Peyer's patch (tissue), 4 donors: ENCODE results near the gene ARRDC5. TPM values are rescaled to one million over a fixed set of nuclear protein-coding genes. Genes with fewer than 3 reads are reported as not detected.
"Not testable (repeated sequence)": the region's sequence is repeated elsewhere in the genome, so short reads cannot be mapped to it uniquely, and the experiment has no call there.

Experiments used
- DNase-seq, 3 donors: peaks; one replicate each; pipeline ENCODE4 v3.0.0-alpha.2; 2017 to 2019
- H3K27ac ChIP-seq, 4 donors: fragments of 200-600 bp; sonication (generic); one replicate each; pipeline ENCODE4 v1.5.1; 2016 to 2019
- H3K27me3 ChIP-seq, 2 donors: fragments of 200-600 bp; sonication (generic); one replicate each; pipeline ENCODE4 v1.5.1; 2019
- H3K36me3 ChIP-seq, 3 donors: fragments of 200-600 bp; sonication (generic); one replicate each; pipeline ENCODE4 v1.5.1; 2016 to 2019
- H3K4me1 ChIP-seq, 4 donors: fragments of 200-600 bp; sonication (generic); one replicate each; pipeline ENCODE4 v1.5.1; 2016 to 2019
- H3K4me3 ChIP-seq, 4 donors: fragments of 200-600 bp; sonication (generic); 1 replicate in 3 of 4; 2 replicates in 1 of 4; pipeline ENCODE4 v1.5.1; 2016 to 2019; ENCODE audit warnings: mild to moderate bottlenecking in 1 of 4
- H3K9me3 ChIP-seq, 4 donors: fragments of 200-600 bp; sonication (generic); one replicate each; pipeline ENCODE4 v1.5.1; 2016 to 2019; ENCODE audit warnings: mild to moderate bottlenecking in 1 of 4
- CTCF ChIP-seq, 6 experiments: fragments of 450-650 bp in 4 of 6; fragments of 200-600 bp in 2 of 6; sonication (generic) in 1 of 6; IDR thresholded peaks; one replicate each; pipeline ENCODE4 v1.5.1; 2017 to 2019; ENCODE audit warnings: antibody characterized with exemption in 6 of 6, mild to moderate bottlenecking in 3 of 6, moderate library complexity in 1 of 6
- POLR2A ChIP-seq, 2 donors: fragments of 450-650 bp; IDR thresholded peaks; one replicate each; pipeline ENCODE4 v1.5.1; 2017; ENCODE audit warnings: antibody characterized with exemption in 2 of 2, mild to moderate bottlenecking in 2 of 2, moderate library complexity in 2 of 2
- total RNA-seq, 4 donors: library from RNA; depleted of rRNA; stranded (reverse); fragments of >200 nt; gene quantifications; one replicate each; pipeline ENCODE4 v1.1.0, GENCODE V29; 2016

The ARRDC5 gene
- 1 to 10 TPM in 2 of 4 donors, under 1 TPM in 1, not detected in 1; 0.76 to 8.3 (median 3.1) TPM for total RNA-seq

- no peak for DNase-seq
- no peak within 1 kb of the TSS for H3K4me3 ChIP-seq
These were observed at the start of gene ARRDC5 for GRCh38 chr19:4902796-4903195. Gene ARRDC5, minus strand, starts transcription at chr19:4902896. Its CDS starts 71 bp downstream, at chr19:4902825.

GRCh38 chr19:4951656-4952055, 49.0 kb upstream of the ARRDC5 start:
- Histone ChIP-seq H3K9me3 (no peaks in the 10 kb centered on the region), H3K27me3 (no peaks in the 10 kb centered on the region), H3K4me3 (no peak overlapping the region), H3K4me1 (no peaks in the 10 kb centered on the region), H3K36me3 (no peaks in the 10 kb centered on the region), H3K27ac (no peak overlapping the region)
- DNase-seq, result no peak
- TF ChIP-seq CTCF (IDR thresholded peaks at IDR 0.05), result no peak
- no peak for TF ChIP-seq POLR2A (IDR thresholded peaks at IDR 0.05)

More at GRCh38 chr19:4902796-4903195, at the start of gene ARRDC5:
- Histone ChIP-seq H3K27ac (no peak within 1 kb of the TSS), H3K27me3 (no peaks in the 10 kb centered on the region), H3K9me3 (no peaks in the 10 kb centered on the region), H3K36me3 (no peaks in the 10 kb centered on the region), H3K4me1 (no peaks in the 10 kb centered on the region)
- TF ChIP-seq CTCF (IDR thresholded peaks at IDR 0.05) (no peak), POLR2A (IDR thresholded peaks at IDR 0.05) (no peak)

- H3K27me3 ChIP-seq, H3K4me3 ChIP-seq, DNase-seq, H3K36me3 ChIP-seq, H3K9me3 ChIP-seq, H3K27ac ChIP-seq, H3K4me1 ChIP-seq: not testable (repeated sequence)
These were observed 48.0 kb upstream of the ARRDC5 start for GRCh38 chr19:4950650-4951049.

GRCh38 chr19:4941638-4942169, 39.0 kb upstream of the ARRDC5 start:
- H3K27ac ChIP-seq, H3K9me3 ChIP-seq, H3K4me3 ChIP-seq, H3K27me3 ChIP-seq, DNase-seq, H3K36me3 ChIP-seq, H3K4me1 ChIP-seq: not testable (repeated sequence)

GRCh38 chr19:4939466-4939865, 36.8 kb upstream of the ARRDC5 start:
- TF ChIP-seq CTCF (IDR thresholded peaks at IDR 0.05), result no peak
- no peak for TF ChIP-seq POLR2A (IDR thresholded peaks at IDR 0.05)
- H3K4me1 ChIP-seq, result no peaks in the 10 kb centered on the region
- H3K36me3 ChIP-seq, result no peaks in the 10 kb centered on the region
- no peak overlapping the region for H3K4me3 ChIP-seq
- no peaks in the 10 kb centered on the region for H3K27me3 ChIP-seq
- no peaks in the 10 kb centered on the region for H3K9me3 ChIP-seq
- no peak overlapping the region for H3K27ac ChIP-seq
- DNase-seq, result no peak

GRCh38 chr19:4938461-4938860, 35.8 kb upstream of the ARRDC5 start:
- not testable (repeated sequence) for DNase-seq, H3K4me1 ChIP-seq, H3K9me3 ChIP-seq, H3K36me3 ChIP-seq, H3K4me3 ChIP-seq, H3K27me3 ChIP-seq, H3K27ac ChIP-seq

GRCh38 chr19:4937060-4937459, 34.4 kb upstream of the ARRDC5 start:
- Histone ChIP-seq H3K4me3 (no peak overlapping the region), H3K4me1 (peaks cover 0 to 8% (median 0%) of the 10 kb centered on the region in 4 donors), H3K27ac (no peak overlapping the region), H3K36me3 (no peaks in the 10 kb centered on the region), H3K27me3 (no peaks in the 10 kb centered on the region), H3K9me3 (no peaks in the 10 kb centered on the region)
- TF ChIP-seq POLR2A (IDR thresholded peaks at IDR 0.05) (no peak), CTCF (IDR thresholded peaks at IDR 0.05) (no peak)
- no peak for DNase-seq
